Cardiac muscle cell (in vitro differentiated cells and primary cell): ENCODE measurements around the gene LAMTOR4. TPM values are rescaled to one million over a fixed set of nuclear protein-coding genes. Genes with fewer than 3 reads are reported as not detected.

ENCODE experiments used
- DNase-seq, 2 donors: peaks; one replicate each; pipeline versions ENCODE4 v3.0.0 to v3.0.0-alpha.2; 2010 to 2017; ENCODE audit warnings: low read depth in 1 of 2, low spot score in 1 of 2
- H3K27ac ChIP-seq: fragments of 200-600 bp; sonication (generic); 2 replicates; pipeline ENCODE4 v1.5.1; 2016
- H3K27me3 ChIP-seq: fragments of 200-600 bp; sonication (generic); 2 replicates; pipeline ENCODE4 v1.6.0; 2016; ENCODE audit warnings: control low read depth
- H3K36me3 ChIP-seq: fragments of 200-600 bp; sonication (generic); 2 replicates; pipeline ENCODE4 v1.5.1; 2016; ENCODE audit warnings: control low read depth
- H3K4me1 ChIP-seq: fragments of 200-600 bp; sonication (generic); 2 replicates; pipeline ENCODE4 v1.8.1; 2017; ENCODE audit warnings: low read depth, mild to moderate bottlenecking, mixed run types
- H3K4me3 ChIP-seq: fragments of 200-600 bp; sonication (generic); 2 replicates; pipeline ENCODE4 v1.5.1; 2016; ENCODE audit warnings: mild to moderate bottlenecking
- H3K9me3 ChIP-seq: fragments of 200-600 bp; sonication (generic); 2 replicates; pipeline ENCODE4 v1.5.1; 2017; ENCODE audit warnings: low read depth, mild to moderate bottlenecking, control low read depth
- CTCF ChIP-seq: IDR thresholded peaks from 2 replicates; pipeline ENCODE4 v1.5.1; 2012; ENCODE audit warnings: low read depth, mild to moderate bottlenecking, low read length
- polyA plus RNA-seq: library from polyadenylated mRNA; unstranded; fragments of >200 nt; fragmentation: Nextera tagmentation; extraction: Ambion mirVana; gene quantifications from 2 replicates; pipeline ENCODE4 v1.2.1, GENCODE V29; 2016
- total RNA-seq: library from RNA; depleted of rRNA; stranded (reverse); fragments of >200 nt; gene quantifications from 2 replicates; pipeline ENCODE4 v1.2.3, GENCODE V29; 2016

LAMTOR4 gene
- total and polyA plus RNA-seq, 2 experiments from 2014 or later = 199 to 280 TPM

- no peak overlapping the region for H3K4me3 ChIP-seq
- no peaks in the 10 kb centered on the region for H3K9me3 ChIP-seq
- H3K27me3 ChIP-seq = no peaks in the 10 kb centered on the region
- H3K4me1 ChIP-seq = peaks cover 6% of the 10 kb centered on the region
- DNase-seq = no peak
- H3K27ac ChIP-seq = peak overlapping the region; percentile 57
- peaks cover 19% of the 10 kb centered on the region for H3K36me3 ChIP-seq
- TF ChIP-seq CTCF = no peak
Measured at GRCh38 chr7:100156331-100157068, 7.8 kb downstream of the LAMTOR4 start.

- Histone ChIP-seq H3K9me3 (no peaks in the 10 kb centered on the region), H3K4me3 (no peak overlapping the region), H3K27me3 (no peaks in the 10 kb centered on the region), H3K4me1 (peaks cover 6% of the 10 kb centered on the region), H3K36me3 (peaks cover 19% of the 10 kb centered on the region), H3K27ac (peak overlapping the region; percentile 57)
- TF ChIP-seq CTCF = no peak
- no peak for DNase-seq
Measured at GRCh38 chr7:100157069-100157333, 8.3 kb downstream of the LAMTOR4 start.

GRCh38 chr7:100157334-100158228, 8.9 kb downstream of the LAMTOR4 start:
- Histone ChIP-seq H3K27ac (peak overlapping the region; percentile 57), H3K4me1 (peaks cover 6% of the 10 kb centered on the region), H3K4me3 (peak overlapping the region; percentile 91), H3K9me3 (no peaks in the 10 kb centered on the region), H3K36me3 (peaks cover 19% of the 10 kb centered on the region), H3K27me3 (no peaks in the 10 kb centered on the region)
- peak; percentile 52 to 61 for DNase-seq
- peak; percentile 20 for TF ChIP-seq CTCF

- H3K36me3 ChIP-seq = peaks cover 19% of the 10 kb centered on the region
- peak within 1 kb of the TSS; percentile 57 for H3K27ac ChIP-seq
- no peak for TF ChIP-seq CTCF
- no peaks in the 10 kb centered on the region for H3K27me3 ChIP-seq
- peaks cover 6% of the 10 kb centered on the region for H3K4me1 ChIP-seq
- no peaks in the 10 kb centered on the region for H3K9me3 ChIP-seq
- peak within 1 kb of the TSS; percentile 91 for H3K4me3 ChIP-seq
- peak; percentile 94 for DNase-seq
Measured at GRCh38 chr7:100158229-100159098, 9.7 kb downstream of the LAMTOR4 start, which contains the start of gene TRAPPC14. TSS of gene TRAPPC14 (minus strand) at chr7:100158723. CDS start at chr7:100158499, 224 bp downstream.

- H3K9me3 ChIP-seq = no peaks in the 10 kb centered on the region
- peaks cover 6% of the 10 kb centered on the region for H3K4me1 ChIP-seq
- peaks cover 19% of the 10 kb centered on the region for H3K36me3 ChIP-seq
- DNase-seq = no peak
- H3K27me3 ChIP-seq = no peaks in the 10 kb centered on the region
- H3K27ac ChIP-seq = peak overlapping the region; percentile 57
- peak overlapping the region; percentile 91 for H3K4me3 ChIP-seq
- no peak for TF ChIP-seq CTCF
Measured at GRCh38 chr7:100159099-100159623, 10.4 kb downstream of the LAMTOR4 start.
